Left lung (tissue), 10 donors: Measurements from ENCODE around the gene EXOC7. TPM values are rescaled to one million over a fixed set of nuclear protein-coding genes. Genes with fewer than 3 reads are reported as not detected.

Source experiments
- ATAC-seq: fragments of 200-7000 bp; cut with Tn5 transposase; one replicate; pipeline ENCODE4 v1.9.1; 2020; ENCODE audit warnings: moderate library complexity
- DNase-seq, 4 donors: peaks; one replicate each; pipeline ENCODE4 v3.0.0-alpha.2; 2013 to 2020
- H3K27ac ChIP-seq, 2 donors: fragments of 200-600 bp; sonication (generic) in 1 of 2; one replicate each; pipeline versions ENCODE4 v1.5.0 to v1.8.0; 2020 to 2021
- H3K27me3 ChIP-seq, 2 donors: fragments of 200-600 bp; sonication (generic) in 1 of 2; one replicate each; pipeline versions ENCODE4 v1.5.0 to v1.8.0; 2020 to 2021
- H3K36me3 ChIP-seq, 2 donors: fragments of 200-600 bp; sonication (generic) in 1 of 2; one replicate each; pipeline versions ENCODE4 v1.5.0 to v1.8.0; 2020 to 2021
- H3K4me1 ChIP-seq, 2 donors: fragments of 200-600 bp; one replicate each; pipeline ENCODE4 v1.8.0; 2021
- H3K4me3 ChIP-seq, 2 donors: fragments of 200-600 bp; sonication (generic) in 1 of 2; one replicate each; pipeline versions ENCODE4 v1.5.0 to v1.8.0; 2020 to 2021; ENCODE audit warnings: mild to moderate bottlenecking in 1 of 2
- H3K9me3 ChIP-seq, 2 donors: fragments of 200-600 bp; sonication (generic) in 1 of 2; one replicate each; pipeline versions ENCODE4 v1.5.0 to v1.8.0; 2020 to 2021
- intact Hi-C, 2 donors: fragments of 100-400 bp; cut with DNase I; formaldehyde crosslinking; loops; one replicate each; pipeline versions ENCODE4 v1.11.2 to v1.14.2; 2022
- polyA plus RNA-seq, 6 donors: library from polyadenylated mRNA; unstranded; fragments of 120-200 nt; gene quantifications; one replicate each; pipeline ENCODE4 v1.2.1, GENCODE V29; 2013; ENCODE audit not compliant: insufficient read length in 6 of 6
- total RNA-seq, 2 donors: library from RNA; stranded (reverse); fragmentation: NEBNext Ultra II Directional; extraction: Animal tissue kit (Norgen Biotek cat#: 25700); gene quantifications; one replicate each; pipeline ENCODE4 v1.2.1, GENCODE V29; 2021
- TF ChIP-seq, protein P1 (sequence below), 2 donors: fragments of 200-600 bp; sonication (generic) in 1 of 2; IDR thresholded peaks; one replicate each; pipeline versions ENCODE4 v1.5.0 to v1.8.0; 2021; ENCODE audit warnings: antibody characterized with exemption in 2 of 2
- donor health status: DM: no; HTN: yes; CAD: no.
- donor health status: DM: no; HTN: no; CAD: no.

Gene EXOC7
- total and polyA plus RNA-seq, 8 donors = 114 to 178 (median 162) TPM

DNA sequence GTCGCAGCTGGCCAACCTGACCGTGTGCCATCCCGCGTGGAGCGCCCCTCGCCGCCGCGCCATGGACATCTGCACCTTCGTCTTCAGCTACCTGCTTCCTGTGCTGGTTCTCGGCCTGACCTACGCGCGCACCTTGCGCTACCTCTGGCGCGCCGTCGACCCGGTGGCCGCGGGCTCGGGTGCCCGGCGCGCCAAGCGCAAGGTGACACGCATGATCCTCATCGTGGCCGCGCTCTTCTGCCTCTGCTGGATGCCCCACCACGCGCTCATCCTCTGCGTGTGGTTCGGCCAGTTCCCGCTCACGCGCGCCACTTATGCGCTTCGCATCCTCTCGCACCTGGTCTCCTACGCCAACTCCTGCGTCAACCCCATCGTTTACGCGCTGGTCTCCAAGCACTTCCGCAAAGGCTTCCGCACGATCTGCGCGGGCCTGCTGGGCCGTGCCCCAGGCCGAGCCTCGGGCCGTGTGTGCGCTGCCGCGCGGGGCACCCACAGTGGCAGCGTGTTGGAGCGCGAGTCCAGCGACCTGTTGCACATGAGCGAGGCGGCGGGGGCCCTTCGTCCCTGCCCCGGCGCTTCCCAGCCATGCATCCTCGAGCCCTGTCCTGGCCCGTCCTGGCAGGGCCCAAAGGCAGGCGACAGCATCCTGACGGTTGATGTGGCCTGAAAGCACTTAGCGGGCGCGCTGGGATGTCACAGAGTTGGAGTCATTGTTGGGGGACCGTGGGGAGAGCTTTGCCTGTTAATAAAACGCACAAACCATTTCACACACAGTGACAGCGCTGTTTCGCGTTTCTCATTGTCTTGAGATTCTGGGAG, 26.6 kb downstream of the EXOC7 start:
- Histone ChIP-seq H3K4me3 (no peak overlapping the region), H3K36me3 (peaks cover 0 to 5% of the 10 kb centered on the region in 2 donors), H3K9me3 (no peaks in the 10 kb centered on the region), H3K4me1 (peaks cover 11 to 49% of the 10 kb centered on the region in 2 donors), H3K27ac (no peak overlapping the region), H3K27me3 (peaks cover 67 to 75% of the 10 kb centered on the region in 2 donors)
- TF ChIP-seq, protein P1, sequence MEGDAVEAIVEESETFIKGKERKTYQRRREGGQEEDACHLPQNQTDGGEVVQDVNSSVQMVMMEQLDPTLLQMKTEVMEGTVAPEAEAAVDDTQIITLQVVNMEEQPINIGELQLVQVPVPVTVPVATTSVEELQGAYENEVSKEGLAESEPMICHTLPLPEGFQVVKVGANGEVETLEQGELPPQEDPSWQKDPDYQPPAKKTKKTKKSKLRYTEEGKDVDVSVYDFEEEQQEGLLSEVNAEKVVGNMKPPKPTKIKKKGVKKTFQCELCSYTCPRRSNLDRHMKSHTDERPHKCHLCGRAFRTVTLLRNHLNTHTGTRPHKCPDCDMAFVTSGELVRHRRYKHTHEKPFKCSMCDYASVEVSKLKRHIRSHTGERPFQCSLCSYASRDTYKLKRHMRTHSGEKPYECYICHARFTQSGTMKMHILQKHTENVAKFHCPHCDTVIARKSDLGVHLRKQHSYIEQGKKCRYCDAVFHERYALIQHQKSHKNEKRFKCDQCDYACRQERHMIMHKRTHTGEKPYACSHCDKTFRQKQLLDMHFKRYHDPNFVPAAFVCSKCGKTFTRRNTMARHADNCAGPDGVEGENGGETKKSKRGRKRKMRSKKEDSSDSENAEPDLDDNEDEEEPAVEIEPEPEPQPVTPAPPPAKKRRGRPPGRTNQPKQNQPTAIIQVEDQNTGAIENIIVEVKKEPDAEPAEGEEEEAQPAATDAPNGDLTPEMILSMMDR (IDR thresholded peaks at IDR 0.05) = no peak
- DNase-seq (peak in 1 of 4 donors; percentile 76), ATAC-seq (no peak)
- intact Hi-C loops = no loop called here

DNA sequence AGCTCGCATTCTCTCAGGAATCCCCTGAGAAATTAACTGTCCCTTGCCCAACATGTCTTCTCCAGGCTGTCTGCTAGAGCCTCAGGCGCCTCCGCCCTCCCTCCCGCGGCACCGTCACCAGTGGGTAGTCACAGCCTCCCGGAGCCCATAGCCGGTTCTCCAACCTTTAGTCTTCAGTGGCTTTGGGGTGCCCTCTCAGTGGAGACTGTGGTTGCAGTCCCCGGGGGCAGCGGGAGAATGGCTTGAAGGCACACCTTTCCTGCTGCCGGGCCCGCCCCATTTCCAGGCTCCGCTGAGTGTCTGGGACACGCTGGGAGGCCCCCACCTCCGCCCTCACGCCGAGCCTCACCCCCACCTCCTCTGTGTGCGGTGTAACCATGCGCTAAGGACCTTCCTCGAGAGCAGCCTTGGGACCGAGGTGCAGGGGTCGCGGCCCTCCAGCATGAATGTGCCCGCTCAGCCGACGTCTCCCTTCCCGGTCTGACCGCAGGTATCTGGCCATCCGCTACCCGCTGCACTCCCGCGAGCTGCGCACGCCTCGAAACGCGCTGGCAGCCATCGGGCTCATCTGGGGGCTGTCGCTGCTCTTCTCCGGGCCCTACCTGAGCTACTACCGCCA, 27.3 kb downstream of the EXOC7 start:
- Histone ChIP-seq H3K36me3 (no peaks in the 10 kb centered on the region), H3K27ac (no peak overlapping the region), H3K27me3 (peaks cover 67 to 75% of the 10 kb centered on the region in 2 donors), H3K9me3 (no peaks in the 10 kb centered on the region), H3K4me1 (peaks cover 16 to 54% of the 10 kb centered on the region in 2 donors), H3K4me3 (no peak overlapping the region)
- DNase-seq (no peak), ATAC-seq (no peak)
- intact Hi-C loops = no loop called here
- TF ChIP-seq, protein P1 (IDR thresholded peaks at IDR 0.05) = no peak

DNA sequence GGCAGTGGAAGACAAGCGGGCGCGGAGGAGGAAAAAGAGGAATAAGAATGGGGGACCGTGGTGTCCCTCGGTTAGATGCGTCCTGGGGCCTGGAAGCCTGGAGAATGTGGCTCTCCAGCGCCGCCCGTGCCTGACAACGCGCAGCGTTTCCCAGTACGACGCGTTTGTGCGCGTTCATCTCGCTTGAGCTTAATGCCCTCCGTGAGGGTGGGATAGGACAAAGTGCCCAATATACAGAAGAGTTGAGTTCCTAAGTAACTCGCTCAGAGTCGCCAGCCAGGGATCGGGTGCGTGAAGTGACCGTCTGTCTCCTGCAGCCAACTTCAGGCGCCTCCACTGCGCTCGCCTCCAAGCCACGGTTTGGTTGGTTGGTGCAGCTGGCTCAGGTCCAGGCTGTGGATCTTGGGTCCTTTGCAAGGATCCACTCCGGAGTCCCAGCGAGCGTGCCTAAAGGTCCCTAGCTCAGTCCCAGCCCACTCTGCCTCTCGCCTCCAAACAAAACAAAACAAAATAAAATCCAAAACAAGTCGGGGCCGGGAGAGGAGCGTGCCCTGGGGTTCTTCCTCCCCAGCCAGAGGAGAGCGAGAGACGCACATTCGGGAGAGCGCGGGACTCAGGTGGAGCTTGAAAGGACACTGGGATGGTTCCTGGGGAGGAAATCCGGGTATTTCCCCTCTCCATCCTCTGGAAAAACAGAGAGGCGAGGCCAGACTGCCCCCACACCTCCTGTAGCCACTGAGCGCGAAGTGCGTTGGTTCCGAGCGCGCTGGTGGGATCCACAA, 28.0 kb downstream of the EXOC7 start:
- Histone ChIP-seq H3K27me3 (peaks cover 67 to 74% of the 10 kb centered on the region in 2 donors), H3K27ac (no peak overlapping the region), H3K4me1 (peaks cover 21 to 61% of the 10 kb centered on the region in 2 donors), H3K36me3 (no peaks in the 10 kb centered on the region), H3K9me3 (no peaks in the 10 kb centered on the region), H3K4me3 (no peak overlapping the region)
- TF ChIP-seq, protein P1 (IDR thresholded peaks at IDR 0.05) = no peak
- DNase-seq (no peak), ATAC-seq (no peak)
- intact Hi-C loops = no loop called here

DNA sequence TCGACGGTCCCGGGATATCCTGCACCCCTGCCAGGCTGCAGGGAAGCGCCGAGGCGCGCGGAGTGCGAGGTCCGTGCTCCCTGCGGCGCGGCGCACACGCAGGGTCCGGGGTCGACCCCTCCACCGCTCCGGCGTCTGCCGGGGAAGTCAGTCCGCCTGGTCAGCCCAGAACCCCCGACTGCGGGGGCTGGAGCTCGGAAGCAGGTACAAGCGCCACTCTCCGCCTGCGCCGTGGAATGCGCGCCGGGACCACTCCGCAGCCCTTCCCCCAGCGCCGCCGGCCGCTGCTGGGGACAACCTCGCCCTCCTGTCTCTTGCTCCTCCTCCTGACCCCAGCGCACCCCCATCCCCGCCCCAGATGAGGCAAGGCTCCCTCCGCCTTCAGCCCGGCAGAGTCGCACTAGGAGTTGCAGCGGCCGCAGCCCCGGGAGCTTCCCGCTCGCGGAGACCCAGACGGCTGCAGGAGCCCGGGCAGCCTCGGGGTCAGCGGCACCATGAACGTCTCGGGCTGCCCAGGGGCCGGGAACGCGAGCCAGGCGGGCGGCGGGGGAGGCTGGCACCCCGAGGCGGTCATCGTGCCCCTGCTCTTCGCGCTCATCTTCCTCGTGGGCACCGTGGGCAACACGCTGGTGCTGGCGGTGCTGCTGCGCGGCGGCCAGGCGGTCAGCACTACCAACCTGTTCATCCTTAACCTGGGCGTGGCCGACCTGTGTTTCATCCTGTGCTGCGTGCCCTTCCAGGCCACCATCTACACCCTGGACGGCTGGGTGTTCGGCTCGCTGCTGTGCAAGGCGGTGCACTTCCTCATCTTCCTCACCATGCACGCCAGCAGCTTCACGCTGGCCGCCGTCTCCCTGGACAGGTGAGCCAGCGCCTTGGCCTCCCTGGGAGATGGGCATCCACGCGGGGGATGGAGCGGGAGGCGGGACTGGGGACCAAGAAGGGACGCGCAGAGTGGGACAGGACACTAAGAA, 28.9 kb downstream of the EXOC7 start, which contains the start of gene GALR2:
TSS of gene GALR2 (plus strand) at position 392 of the 974 bp plus-strand sequence. CDS start at position 495, 103 bp downstream.
- ATAC-seq (no peak), DNase-seq (peak in 1 of 4 donors; percentile 78)
- Histone ChIP-seq H3K4me3 (no peak within 1 kb of the TSS), H3K4me1 (peaks cover 21 to 70% of the 10 kb centered on the region in 2 donors), H3K36me3 (no peaks in the 10 kb centered on the region), H3K9me3 (no peaks in the 10 kb centered on the region), H3K27ac (no peak within 1 kb of the TSS), H3K27me3 (peaks cover 63 to 65% of the 10 kb centered on the region in 2 donors)
- intact Hi-C loops = no loop called here
- TF ChIP-seq, protein P1 (IDR thresholded peaks at IDR 0.05) = no peak
